OCI-LY7 (cell line): ENCODE data around the gene FMN1.

Experiments used
- CTCF ChIP-seq: fragments of 200-600 bp; sonication (generic); conservative IDR thresholded peaks from 2 replicates; pipeline ENCODE4 v1.5.1; 2014; ENCODE audit warnings: mild to moderate bottlenecking, antibody characterized with exemption, low read length, moderate library complexity, mixed read lengths
- EZH2phosphoT487 ChIP-seq: fragments of 200-600 bp; sonication (generic); IDR thresholded peaks from 2 replicates; pipeline ENCODE4 v1.6.1; 2018; ENCODE audit warnings: low read depth, borderline replicate concordance, mild to moderate bottlenecking, mixed run types, antibody characterized with exemption, low read length, moderate library complexity, mixed read lengths

DNA sequence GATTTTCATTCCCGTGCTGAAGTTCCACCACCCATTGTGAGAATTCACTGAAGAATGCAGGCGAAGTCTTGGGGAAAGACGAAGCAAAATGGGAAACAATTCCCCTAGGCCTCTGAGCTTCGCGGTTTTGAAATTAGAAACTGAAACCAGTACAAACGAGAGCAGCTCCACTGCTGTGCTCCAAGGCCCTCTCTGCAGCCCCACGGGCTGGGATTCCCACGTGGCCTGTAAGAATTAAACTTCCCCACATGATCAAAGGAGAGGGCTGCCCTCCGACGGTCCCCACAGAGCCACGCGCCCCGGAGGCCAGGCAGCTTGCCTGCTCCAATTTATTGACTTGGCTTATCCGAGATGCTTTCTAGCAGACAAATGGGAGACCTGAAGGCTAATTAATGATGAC lies 332.8 kb downstream of the FMN1 start:
- TF ChIP-seq CTCF, result no peak
- TF ChIP-seq EZH2phosphoT487, result no peak
